ENCODE results near the gene C2orf69.

DNA sequence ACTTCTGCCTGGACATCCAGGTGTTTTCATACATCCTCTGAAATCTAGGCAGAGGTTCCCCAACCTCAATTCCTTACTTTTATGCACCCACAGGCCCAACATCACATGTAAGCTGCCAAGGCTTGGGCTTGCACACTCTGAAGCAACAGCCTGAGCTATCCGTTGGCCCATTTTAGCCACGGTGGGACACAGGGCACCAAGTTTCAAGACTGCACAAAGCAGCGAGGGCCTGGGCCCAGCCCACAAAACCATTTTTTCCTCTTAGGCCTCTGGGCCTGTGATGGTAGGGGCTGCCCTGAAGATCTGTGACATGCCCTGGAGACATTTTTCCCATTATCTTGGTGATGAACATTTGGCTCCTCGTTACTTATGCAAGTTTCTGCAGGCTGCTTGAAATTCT lies 5.9 kb downstream of the C2orf69 start:
- TF ChIP-seq, protein P1, sequence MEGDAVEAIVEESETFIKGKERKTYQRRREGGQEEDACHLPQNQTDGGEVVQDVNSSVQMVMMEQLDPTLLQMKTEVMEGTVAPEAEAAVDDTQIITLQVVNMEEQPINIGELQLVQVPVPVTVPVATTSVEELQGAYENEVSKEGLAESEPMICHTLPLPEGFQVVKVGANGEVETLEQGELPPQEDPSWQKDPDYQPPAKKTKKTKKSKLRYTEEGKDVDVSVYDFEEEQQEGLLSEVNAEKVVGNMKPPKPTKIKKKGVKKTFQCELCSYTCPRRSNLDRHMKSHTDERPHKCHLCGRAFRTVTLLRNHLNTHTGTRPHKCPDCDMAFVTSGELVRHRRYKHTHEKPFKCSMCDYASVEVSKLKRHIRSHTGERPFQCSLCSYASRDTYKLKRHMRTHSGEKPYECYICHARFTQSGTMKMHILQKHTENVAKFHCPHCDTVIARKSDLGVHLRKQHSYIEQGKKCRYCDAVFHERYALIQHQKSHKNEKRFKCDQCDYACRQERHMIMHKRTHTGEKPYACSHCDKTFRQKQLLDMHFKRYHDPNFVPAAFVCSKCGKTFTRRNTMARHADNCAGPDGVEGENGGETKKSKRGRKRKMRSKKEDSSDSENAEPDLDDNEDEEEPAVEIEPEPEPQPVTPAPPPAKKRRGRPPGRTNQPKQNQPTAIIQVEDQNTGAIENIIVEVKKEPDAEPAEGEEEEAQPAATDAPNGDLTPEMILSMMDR (IDR thresholded peaks at IDR 0.05; ENCODE audit: low read depth, low read length), result no peak
- no peak for TF ChIP-seq POLR2A (IDR thresholded peaks at IDR 0.05; ENCODE audit: extremely low read depth, insufficient read length)

Data from NB4 (cell line).